Activated CD4-positive, alpha-beta T cell treated with anti-CD3 and anti-CD28 coated beads for 48 hours (primary cell): Measurements from ENCODE around the gene SPATA31A1.
"Not testable (repeated sequence)": the region's sequence is repeated elsewhere in the genome, so short reads cannot be mapped to it uniquely, and the experiment has no call there.

ENCODE experiments used
- DNase-seq: peaks from one replicate; pipeline ENCODE4 v3.0.0-alpha.2; 2020

SPATA31A1 gene

DNA sequence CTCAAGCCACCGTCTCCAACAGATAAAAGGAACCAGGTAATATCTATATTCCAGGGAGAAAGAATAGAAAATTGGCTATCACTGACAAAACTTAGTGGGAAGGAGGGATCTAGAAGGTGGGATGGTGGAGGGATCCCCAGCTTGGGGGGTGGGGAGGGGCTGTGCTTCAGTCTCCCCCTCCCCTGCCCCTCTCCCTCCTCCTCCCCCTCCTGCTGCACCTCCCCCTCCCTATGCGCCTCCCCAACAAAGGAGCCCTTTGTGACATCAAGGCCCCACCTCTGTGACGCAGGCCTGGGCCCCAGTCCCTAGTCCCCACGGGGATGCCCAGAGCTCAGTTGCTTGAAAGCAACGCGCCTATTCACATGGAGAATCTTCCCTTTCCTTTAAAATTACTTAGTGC lies at the start of gene SPATA31A1:
SPATA31A1 (plus strand) TSS at position 301 of the 400 bp plus-strand sequence; CDS start at position 363, 62 bp downstream.
- DNase-seq: not testable (repeated sequence)

DNA sequence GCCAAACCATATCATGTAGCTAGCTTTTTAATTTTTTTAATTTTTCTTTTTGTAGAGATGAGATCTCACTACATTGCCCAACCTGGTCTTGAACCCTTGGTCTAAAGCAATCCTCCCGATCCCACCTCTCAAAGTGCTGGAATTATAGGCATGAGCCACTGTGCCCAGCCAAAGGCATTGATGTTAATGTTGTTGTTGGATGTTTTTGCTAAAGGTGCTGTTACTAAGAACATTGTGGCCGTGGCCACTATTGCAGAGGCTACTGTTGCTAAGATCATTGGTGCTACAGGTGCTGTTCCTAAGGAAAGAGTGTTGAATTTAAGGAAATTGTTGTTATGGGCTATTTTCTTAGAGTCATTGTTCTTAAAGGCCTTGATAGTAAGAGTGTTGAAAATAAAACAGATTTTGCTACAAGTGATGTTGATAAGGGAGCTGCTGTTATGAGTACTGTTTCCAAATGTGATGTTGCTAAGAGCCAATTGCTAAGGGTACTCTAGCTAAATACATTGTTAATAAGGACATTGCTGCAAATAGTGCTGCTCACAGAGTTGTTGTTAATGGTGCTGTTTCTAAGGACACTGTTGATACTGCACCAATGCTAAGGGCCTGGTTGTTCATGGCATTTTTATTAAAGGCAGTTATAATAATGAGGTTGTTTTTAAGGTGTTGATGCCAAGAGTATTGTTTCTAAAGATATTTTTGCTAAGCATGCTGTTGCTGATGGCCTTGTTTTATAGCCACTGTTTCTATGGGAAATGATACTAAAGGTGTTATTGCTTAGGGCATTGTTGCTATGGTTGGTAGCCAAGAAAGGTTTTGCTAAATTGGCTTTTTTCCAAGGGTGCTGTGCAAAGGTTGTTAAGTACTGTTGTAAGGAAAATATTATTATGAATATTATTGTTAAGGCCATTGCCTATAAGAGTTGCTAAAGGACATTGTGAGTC lies 52.1 kb downstream of the SPATA31A1 start:
- not testable (repeated sequence) for DNase-seq

DNA sequence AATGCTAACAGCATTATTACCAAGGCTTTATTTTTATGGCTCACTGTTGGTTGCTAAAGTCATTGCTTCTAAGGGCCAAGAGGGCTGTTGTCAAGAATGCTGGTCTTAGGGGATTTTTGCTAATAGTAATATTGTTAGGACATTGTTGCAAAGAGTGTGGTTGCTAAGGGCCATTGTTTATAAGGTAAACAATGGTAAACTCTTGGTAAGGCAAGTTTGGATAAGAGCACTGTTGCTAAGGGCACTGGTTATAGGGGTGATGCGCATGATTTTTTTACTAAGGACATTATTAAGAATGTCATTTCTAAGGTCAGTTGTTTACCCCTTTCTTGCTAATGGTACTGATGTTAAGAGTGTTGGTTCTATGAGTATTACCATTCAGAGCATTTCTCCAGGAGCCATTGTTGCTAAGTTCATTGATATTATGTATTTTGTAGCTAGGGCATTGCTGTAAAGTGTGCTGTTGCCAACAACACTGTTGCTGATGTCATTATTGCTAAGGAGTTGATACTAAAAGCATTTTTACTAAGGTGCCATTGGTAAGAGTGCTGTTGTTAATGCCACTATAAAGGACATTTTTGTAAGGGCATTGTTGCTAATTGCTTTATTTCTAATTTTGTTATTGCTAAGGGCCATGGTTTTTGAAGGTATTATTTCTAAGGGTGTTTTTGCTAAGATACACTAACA lies 55.9 kb downstream of the SPATA31A1 start:
- DNase-seq: not testable (repeated sequence)
